Tibial artery (tissue), 4 donors: ENCODE data around the gene RNF144B.

Experiments used
- DNase-seq, 2 donors: peaks; one replicate each; pipeline ENCODE4 v3.0.0-alpha.2; 2019
- H3K27ac ChIP-seq, 2 donors: fragments of 200-600 bp; sonication (generic) in 1 of 2; 1 replicate in 1 of 2; 2 replicates in 1 of 2; pipeline ENCODE4 v1.5.1; 2018 to 2019; ENCODE audit warnings: mild to moderate bottlenecking in 1 of 2
- H3K27me3 ChIP-seq, 2 donors: fragments of 200-600 bp; sonication (generic) in 1 of 2; one replicate each; pipeline versions ENCODE4 v1.5.1 to v1.6.0; 2016 to 2019
- H3K36me3 ChIP-seq, 3 donors: fragments of 200-600 bp; sonication (generic) in 2 of 3; one replicate each; pipeline ENCODE4 v1.5.1; 2016 to 2019; ENCODE audit warnings: mild to moderate bottlenecking in 2 of 3
- H3K4me1 ChIP-seq, 4 donors: fragments of 200-600 bp; sonication (generic) in 2 of 4; 1 replicate in 3 of 4; 2 replicates in 1 of 4; pipeline ENCODE4 v1.5.1; 2016 to 2019
- H3K4me3 ChIP-seq, 2 donors: fragments of 200-600 bp; sonication (generic) in 1 of 2; 1 replicate in 1 of 2; 2 replicates in 1 of 2; pipeline ENCODE4 v1.5.1; 2018 to 2019; ENCODE audit warnings: mild to moderate bottlenecking in 2 of 2
- H3K9me3 ChIP-seq, 3 donors: fragments of 200-600 bp; sonication (generic) in 1 of 3; one replicate each; pipeline ENCODE4 v1.5.1; 2016 to 2019
- CTCF ChIP-seq, 2 experiments: fragments of 200-600 bp in 1 of 2; fragments of 450-650 bp in 1 of 2; IDR thresholded peaks; one replicate each; pipeline ENCODE4 v1.5.1; 2017 to 2019; ENCODE audit warnings: antibody characterized with exemption in 2 of 2, mild to moderate bottlenecking in 1 of 2, moderate library complexity in 1 of 2
- intact Hi-C: fragments of 100-400 bp; cut with DNase I; formaldehyde crosslinking; loops from one replicate; pipeline ENCODE4 v1.15.0; 2023; ENCODE audit warnings: low total_unique reads

The RNF144B gene

GRCh38 chr6:18387061-18387721 is at the start of gene RNF144B:
TSS of gene RNF144B (plus strand) at chr6:18387350. CDS start at chr6:18399535, 12,185 bp downstream.
- peak within 1 kb of the TSS; percentile 58 to 60 for H3K4me3 ChIP-seq
- TF ChIP-seq CTCF (IDR thresholded peaks at IDR 0.05) = no peak
- peaks cover 0 to 50% (median 25%) of the 10 kb centered on the region in 4 donors for H3K4me1 ChIP-seq
- no peaks in the 10 kb centered on the region for H3K27me3 ChIP-seq
- peak; percentile 82 to 88 for DNase-seq
- peak within 1 kb of the TSS; percentile 29 to 56 for H3K27ac ChIP-seq
- no peaks in the 10 kb centered on the region for H3K36me3 ChIP-seq
- intact Hi-C loops = no loop called here
- H3K9me3 ChIP-seq = no peaks in the 10 kb centered on the region

- TF ChIP-seq CTCF (IDR thresholded peaks at IDR 0.05) = no peak
- Histone ChIP-seq H3K4me1 (peaks cover 0 to 4% (median 0%) of the 10 kb centered on the region in 4 donors), H3K27ac (no peak overlapping the region), H3K4me3 (no peak overlapping the region), H3K36me3 (no peaks in the 10 kb centered on the region), H3K9me3 (no peaks in the 10 kb centered on the region), H3K27me3 (no peaks in the 10 kb centered on the region)
- no peak for DNase-seq
- intact Hi-C loops = no loop called here
These were observed 47.6 kb upstream of the RNF144B start for GRCh38 chr6:18339599-18339998.

- Histone ChIP-seq H3K4me3 (no peak overlapping the region), H3K36me3 (no peaks in the 10 kb centered on the region), H3K27ac (no peak overlapping the region), H3K9me3 (no peaks in the 10 kb centered on the region), H3K4me1 (peaks cover 0 to 4% (median 0%) of the 10 kb centered on the region in 4 donors), H3K27me3 (no peaks in the 10 kb centered on the region)
- no peak for DNase-seq
- intact Hi-C loops = no loop called here
- TF ChIP-seq CTCF (IDR thresholded peaks at IDR 0.05) = no peak
These were observed 46.2 kb upstream of the RNF144B start for GRCh38 chr6:18340781-18341551.

- Histone ChIP-seq H3K4me1 (peaks cover 0 to 4% (median 0%) of the 10 kb centered on the region in 4 donors), H3K27ac (no peak overlapping the region), H3K36me3 (no peaks in the 10 kb centered on the region), H3K4me3 (no peak overlapping the region), H3K9me3 (no peaks in the 10 kb centered on the region), H3K27me3 (no peaks in the 10 kb centered on the region)
- no peak for TF ChIP-seq CTCF (IDR thresholded peaks at IDR 0.05)
- DNase-seq = no peak
- intact Hi-C loops = no loop called here
These were observed 44.9 kb upstream of the RNF144B start for GRCh38 chr6:18342223-18342622.

GRCh38 chr6:18343741-18344140 is 43.4 kb upstream of the RNF144B start:
- DNase-seq = no peak
- no peak for TF ChIP-seq CTCF (IDR thresholded peaks at IDR 0.05)
- H3K27me3 ChIP-seq = no peaks in the 10 kb centered on the region
- H3K27ac ChIP-seq = no peak overlapping the region
- intact Hi-C loops = no loop called here
- H3K4me3 ChIP-seq = no peak overlapping the region
- peaks cover 0 to 4% (median 0%) of the 10 kb centered on the region in 4 donors for H3K4me1 ChIP-seq
- H3K36me3 ChIP-seq = no peaks in the 10 kb centered on the region
- H3K9me3 ChIP-seq = no peaks in the 10 kb centered on the region
